NCI-H2196 (cell line): ENCODE results near the gene ERICH6.
A peak's percentile ranks its signal among the peaks of the same experiment; 100 is the strongest.

Experiments used
- DNase-seq: peaks from one replicate; lab custom pipeline; 2025; ENCODE audit not compliant: unreplicated experiment; lab: John Stamatoyannopoulos, UW

The ERICH6 gene

GRCh38 chr3:150736903-150737832 lies 33.4 kb upstream of the ERICH6 start:
- no peak for DNase-seq

GRCh38 chr3:150736316-150736719 lies 32.6 kb upstream of the ERICH6 start:
- DNase-seq: no peak

GRCh38 chr3:150734795-150735119 lies 31.0 kb upstream of the ERICH6 start:
- no peak for DNase-seq

- DNase-seq: no peak
These were observed 30.4 kb upstream of the ERICH6 start for GRCh38 chr3:150733936-150734794.

GRCh38 chr3:150733373-150733935 lies 29.7 kb upstream of the ERICH6 start:
- DNase-seq: no peak

- no peak for DNase-seq
These were observed 26.1 kb upstream of the ERICH6 start for GRCh38 chr3:150729682-150730360.

GRCh38 chr3:150727653-150728502 lies 24.2 kb upstream of the ERICH6 start:
- DNase-seq: no peak

GRCh38 chr3:150725548-150725947 lies 21.8 kb upstream of the ERICH6 start:
- DNase-seq: no peak

GRCh38 chr3:150723946-150724345 lies 20.2 kb upstream of the ERICH6 start:
- no peak for DNase-seq

- DNase-seq: no peak
These were observed 18.5 kb upstream of the ERICH6 start for GRCh38 chr3:150722267-150722666.

GRCh38 chr3:150721285-150722130 lies 17.8 kb upstream of the ERICH6 start:
- DNase-seq: peak; percentile 61

GRCh38 chr3:150720444-150720843 lies 16.7 kb upstream of the ERICH6 start:
- DNase-seq: no peak

GRCh38 chr3:150710097-150710496 lies 6.4 kb upstream of the ERICH6 start:
- no peak for DNase-seq

- DNase-seq: no peak
These were observed 393 bp downstream of the ERICH6 start for GRCh38 chr3:150703299-150703755.

- no peak for DNase-seq
These were observed 4.6 kb downstream of the ERICH6 start for GRCh38 chr3:150699068-150699639.

GRCh38 chr3:150697646-150698045 lies 6.1 kb downstream of the ERICH6 start:
- DNase-seq: no peak

- DNase-seq: no peak
These were observed 12.2 kb downstream of the ERICH6 start for GRCh38 chr3:150691414-150692040.

- no peak for DNase-seq
These were observed 16.1 kb downstream of the ERICH6 start for GRCh38 chr3:150687613-150688012.
